ENCODE measurements around the gene DCAF15.

GRCh38 chr19:13996928-13997630 lies 44.8 kb downstream of the DCAF15 start:
- TF ChIP-seq CTCF (IDR thresholded peaks at IDR 0.05): no peak
- TF ChIP-seq POLR2A (IDR thresholded peaks at IDR 0.05): no peak
